ENCODE data around the gene ZBTB43. TPM values are rescaled to one million over a fixed set of nuclear protein-coding genes. Genes with fewer than 3 reads are reported as not detected.

Gene ZBTB43
- total and polyA plus RNA-seq, 12 donors: 4.5 to 26.7 (median 12.3) TPM

DNA sequence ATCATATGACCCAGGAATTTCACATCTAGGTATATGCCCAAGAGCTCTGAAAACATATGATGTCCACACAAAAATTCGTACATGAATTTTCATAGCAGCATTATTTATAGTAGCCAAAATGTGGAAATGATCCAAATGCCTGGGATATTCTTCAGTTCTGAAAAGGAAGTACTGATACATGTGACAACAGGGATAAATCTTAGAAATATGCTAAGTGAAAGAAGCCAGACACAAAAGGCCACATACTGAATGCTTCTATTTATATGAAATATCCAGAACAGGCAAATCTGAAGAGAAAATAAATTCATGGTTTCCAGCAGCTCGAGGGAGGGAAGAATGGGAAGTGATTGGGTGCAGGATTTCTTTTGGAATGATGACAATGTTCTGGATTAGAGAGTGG, 16.8 kb upstream of the ZBTB43 start:
- 20 to 35% (median 30%) methylated on average over 2 of the region's 2 CpGs for WGBS, 4 donors
- DNase-seq: no peak
- Histone ChIP-seq H3K27ac (no peak overlapping the region), H3K9me3 (replicated peaks in 1 of 3) (no peaks in the 10 kb centered on the region), H3K27me3 (no peaks in the 10 kb centered on the region), H3K36me3 (replicated peaks in 1 of 2) (no peaks in the 10 kb centered on the region), H3K4me3 (no peak overlapping the region), H3K4me1 (replicated peaks in 1 of 2) (peaks cover 0 to 3% of the 10 kb centered on the region in 2 donors)
- intact Hi-C loops (cut with DNase I): no loop called here
- TF ChIP-seq, protein P1, sequence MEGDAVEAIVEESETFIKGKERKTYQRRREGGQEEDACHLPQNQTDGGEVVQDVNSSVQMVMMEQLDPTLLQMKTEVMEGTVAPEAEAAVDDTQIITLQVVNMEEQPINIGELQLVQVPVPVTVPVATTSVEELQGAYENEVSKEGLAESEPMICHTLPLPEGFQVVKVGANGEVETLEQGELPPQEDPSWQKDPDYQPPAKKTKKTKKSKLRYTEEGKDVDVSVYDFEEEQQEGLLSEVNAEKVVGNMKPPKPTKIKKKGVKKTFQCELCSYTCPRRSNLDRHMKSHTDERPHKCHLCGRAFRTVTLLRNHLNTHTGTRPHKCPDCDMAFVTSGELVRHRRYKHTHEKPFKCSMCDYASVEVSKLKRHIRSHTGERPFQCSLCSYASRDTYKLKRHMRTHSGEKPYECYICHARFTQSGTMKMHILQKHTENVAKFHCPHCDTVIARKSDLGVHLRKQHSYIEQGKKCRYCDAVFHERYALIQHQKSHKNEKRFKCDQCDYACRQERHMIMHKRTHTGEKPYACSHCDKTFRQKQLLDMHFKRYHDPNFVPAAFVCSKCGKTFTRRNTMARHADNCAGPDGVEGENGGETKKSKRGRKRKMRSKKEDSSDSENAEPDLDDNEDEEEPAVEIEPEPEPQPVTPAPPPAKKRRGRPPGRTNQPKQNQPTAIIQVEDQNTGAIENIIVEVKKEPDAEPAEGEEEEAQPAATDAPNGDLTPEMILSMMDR (IDR thresholded peaks at IDR 0.05): no peak
- TF ChIP-seq POLR2A (IDR thresholded peaks at IDR 0.05): no peak

DNA sequence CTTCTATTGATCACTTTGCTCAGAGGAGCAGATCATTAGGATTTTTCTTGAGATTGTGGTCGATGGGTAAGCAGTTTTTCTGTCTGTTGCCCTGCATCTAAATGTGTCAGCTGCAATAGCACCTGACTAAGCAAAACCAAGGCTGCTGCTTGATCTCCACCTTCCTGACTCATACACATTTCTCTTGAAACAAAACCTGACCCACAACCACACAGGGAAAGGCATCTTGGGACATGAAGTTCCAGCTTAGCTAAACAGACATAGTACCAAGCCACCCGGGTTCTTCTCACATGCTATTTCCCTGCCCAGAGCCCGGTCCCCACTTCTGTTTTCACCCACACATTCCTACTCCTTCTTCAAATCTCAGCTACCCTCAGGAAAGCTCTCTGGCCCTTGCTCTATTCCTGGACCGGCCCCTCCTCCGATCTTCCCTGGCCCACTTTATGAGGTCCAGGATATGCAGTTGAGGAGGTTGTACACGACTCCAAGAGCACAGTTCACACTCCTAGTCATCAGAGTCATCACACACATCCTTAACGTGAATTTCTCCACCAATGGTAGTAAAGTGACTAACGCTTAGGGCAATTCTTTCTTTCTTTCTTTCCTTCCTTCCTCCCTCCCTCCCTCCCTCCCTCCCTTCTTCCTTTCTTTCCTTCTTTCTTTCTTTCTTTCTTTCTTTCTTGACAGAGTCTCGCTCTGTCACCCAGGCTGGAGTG, 16.0 kb upstream of the ZBTB43 start:
- Histone ChIP-seq H3K27me3 (no peaks in the 10 kb centered on the region), H3K4me3 (no peak overlapping the region), H3K27ac (no peak overlapping the region), H3K36me3 (replicated peaks in 1 of 2) (no peaks in the 10 kb centered on the region), H3K4me1 (replicated peaks in 1 of 2) (peaks cover 0 to 3% of the 10 kb centered on the region in 2 donors), H3K9me3 (replicated peaks in 1 of 3) (no peaks in the 10 kb centered on the region)
- no peak for DNase-seq
- intact Hi-C loops (cut with DNase I): no loop called here
- no peak for TF ChIP-seq POLR2A (IDR thresholded peaks at IDR 0.05)
- TF ChIP-seq, protein P1 (IDR thresholded peaks at IDR 0.05): no peak
- WGBS, 4 donors: 60 to 71% (median 68%) methylated on average over 9 of the region's 9 CpGs

DNA sequence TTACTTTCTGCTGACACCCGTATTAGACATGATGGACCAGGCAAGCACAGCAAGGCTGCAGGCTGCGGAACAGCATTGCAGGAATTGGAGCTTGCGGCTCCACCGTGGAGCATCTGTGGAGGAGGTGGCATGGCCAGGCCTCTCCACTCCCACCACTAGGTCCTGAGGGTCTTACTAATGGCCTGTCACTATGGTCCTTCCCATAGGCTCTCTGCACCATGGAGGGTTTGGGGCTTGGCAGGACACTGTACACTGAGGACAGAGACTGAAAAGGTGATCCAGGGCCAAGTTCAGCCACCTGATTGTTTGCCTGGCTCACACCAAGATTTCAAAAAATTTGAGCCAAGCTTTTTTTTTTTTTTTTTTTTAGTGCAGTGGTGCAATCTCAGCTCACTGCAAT, 14.3 kb upstream of the ZBTB43 start:
- Histone ChIP-seq H3K27me3 (no peaks in the 10 kb centered on the region), H3K36me3 (replicated peaks in 1 of 2) (no peaks in the 10 kb centered on the region), H3K4me1 (replicated peaks in 1 of 2) (peaks cover 0 to 3% of the 10 kb centered on the region in 2 donors), H3K9me3 (replicated peaks in 1 of 3) (no peaks in the 10 kb centered on the region), H3K4me3 (no peak overlapping the region), H3K27ac (no peak overlapping the region)
- intact Hi-C loops (cut with DNase I): no loop called here
- TF ChIP-seq, protein P1 (IDR thresholded peaks at IDR 0.05): no peak
- TF ChIP-seq POLR2A (IDR thresholded peaks at IDR 0.05): no peak
- WGBS, 4 donors: 78 to 89% (median 85%) methylated on average over 4 of the region's 4 CpGs
- no peak for DNase-seq

DNA sequence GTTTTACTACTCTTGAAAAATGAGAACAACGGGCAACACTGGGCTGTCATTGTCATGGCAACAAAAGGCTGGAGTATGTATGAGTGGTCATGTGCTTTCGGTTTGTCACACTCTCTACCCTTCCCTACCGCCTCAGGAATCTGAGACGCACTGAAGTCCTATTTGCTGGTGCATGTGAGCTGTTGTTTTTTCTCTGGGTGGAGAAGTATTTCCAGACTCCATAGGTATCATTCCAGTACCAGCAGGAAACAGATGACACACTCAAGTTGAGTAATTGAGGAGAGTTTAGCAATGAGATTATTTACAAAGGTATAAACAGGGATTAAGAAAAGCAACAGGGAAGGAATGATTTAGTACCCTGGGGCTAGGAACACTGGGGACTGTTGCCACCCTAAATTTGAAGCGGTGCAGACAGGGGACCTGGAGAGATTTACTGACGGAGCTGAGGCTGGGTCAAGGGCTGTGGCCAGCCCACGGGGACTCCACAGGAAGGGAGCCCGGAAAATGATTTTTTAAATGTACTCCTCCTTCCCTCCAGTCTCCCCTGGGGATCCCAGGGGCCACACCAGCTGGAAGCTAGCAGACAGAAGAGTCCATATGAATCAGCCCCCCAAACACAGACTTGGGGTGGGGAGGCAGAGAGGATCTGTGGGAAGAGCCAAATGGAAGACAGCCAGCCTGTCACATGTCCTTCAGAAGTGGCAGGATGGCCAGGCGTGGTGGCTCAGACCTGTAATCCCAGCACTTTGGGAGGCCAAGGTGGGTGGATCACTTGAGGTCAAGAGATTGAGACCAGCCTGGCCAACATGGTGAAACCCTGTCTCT, 13.2 kb upstream of the ZBTB43 start:
- no peaks in the 10 kb centered on the region for H3K36me3 ChIP-seq (replicated peaks in 1 of 2)
- H3K4me3 ChIP-seq: no peak overlapping the region
- no peak overlapping the region for H3K27ac ChIP-seq
- TF ChIP-seq, protein P1 (IDR thresholded peaks at IDR 0.05): no peak
- no peak for TF ChIP-seq POLR2A (IDR thresholded peaks at IDR 0.05)
- no peak for DNase-seq
- peaks cover 0 to 3% of the 10 kb centered on the region in 2 donors for H3K4me1 ChIP-seq (replicated peaks in 1 of 2)
- intact Hi-C loops (cut with DNase I): no loop called here
- no peaks in the 10 kb centered on the region for H3K9me3 ChIP-seq (replicated peaks in 1 of 3)
- WGBS, 4 donors: 45 to 58% (median 53%) methylated on average over 9 of the region's 9 CpGs
- H3K27me3 ChIP-seq: no peaks in the 10 kb centered on the region

Measured in adrenal gland (tissue), 12 donors.